Measurements from ENCODE around the gene TRIO.

Gene TRIO

GRCh38 chr5:14487897-14488570 is 344.9 kb downstream of the TRIO start:
- DNase-seq (ENCODE audit: low spot score) = no peak

GRCh38 chr5:14488709-14489108 is 345.6 kb downstream of the TRIO start:
- DNase-seq (ENCODE audit: low spot score) = no peak

- DNase-seq (ENCODE audit: low spot score) = no peak
Measured at GRCh38 chr5:14489643-14490042, 346.5 kb downstream of the TRIO start.

GRCh38 chr5:14490309-14490711 is 347.2 kb downstream of the TRIO start:
- no peak for DNase-seq (ENCODE audit: low spot score)

- no peak for DNase-seq (ENCODE audit: low spot score)
Measured at GRCh38 chr5:14491015-14491915, 348.1 kb downstream of the TRIO start.

GRCh38 chr5:14492331-14492964 is 349.3 kb downstream of the TRIO start:
- DNase-seq (ENCODE audit: low spot score) = no peak

GRCh38 chr5:14495301-14495700 is 352.2 kb downstream of the TRIO start:
- no peak for DNase-seq (ENCODE audit: low spot score)

GRCh38 chr5:14497311-14497710 is 354.2 kb downstream of the TRIO start:
- no peak for DNase-seq (ENCODE audit: low spot score)

- no peak for DNase-seq (ENCODE audit: low spot score)
Measured at GRCh38 chr5:14501353-14502293, 358.5 kb downstream of the TRIO start.

GRCh38 chr5:14502294-14502690 is 359.1 kb downstream of the TRIO start:
- DNase-seq (ENCODE audit: low spot score) = no peak

GRCh38 chr5:14503017-14503680 is 360.0 kb downstream of the TRIO start:
- no peak for DNase-seq (ENCODE audit: low spot score)

GRCh38 chr5:14503681-14504331 is 360.7 kb downstream of the TRIO start:
- no peak for DNase-seq (ENCODE audit: low spot score)

GRCh38 chr5:14504332-14504727 is 361.2 kb downstream of the TRIO start:
- no peak for DNase-seq (ENCODE audit: low spot score)

- no peak for DNase-seq (ENCODE audit: low spot score)
Measured at GRCh38 chr5:14504816-14505215, 361.7 kb downstream of the TRIO start.

- no peak for DNase-seq (ENCODE audit: low spot score)
Measured at GRCh38 chr5:14505310-14506139, 362.4 kb downstream of the TRIO start.

GRCh38 chr5:14506140-14506538 is 363.0 kb downstream of the TRIO start:
- DNase-seq (ENCODE audit: low spot score) = no peak

- no peak for DNase-seq (ENCODE audit: low spot score)
Measured at GRCh38 chr5:14506661-14507060, 363.5 kb downstream of the TRIO start.

GRCh38 chr5:14507156-14507941 is 364.2 kb downstream of the TRIO start:
- no peak for DNase-seq (ENCODE audit: low spot score)

- DNase-seq (ENCODE audit: low spot score) = no peak
Measured at GRCh38 chr5:14508046-14508445, 364.9 kb downstream of the TRIO start.
